ENCODE results near the gene ZSCAN12. TPM values are rescaled to one million over a fixed set of nuclear protein-coding genes. Genes with fewer than 3 reads are reported as not detected.

Gene ZSCAN12
- total RNA-seq, 1 experiment from 2014 or later: 12.6 TPM

- no peak overlapping the region for H2AK5ac ChIP-seq (ENCODE audit: insufficient read length, low read length)
- H4K20me1 ChIP-seq (ENCODE audit: control insufficient read depth, insufficient read depth, insufficient read length): no peaks in the 10 kb centered on the region
- peaks cover 9 to 11% of the 10 kb centered on the region in 2 experiments; a peak in 3 of 4 replicates for H3K4me1 Mint-ChIP-seq
- H3K4me2 ChIP-seq (ENCODE audit: insufficient read depth, insufficient read length, low read length): peak overlapping the region; percentile 87
- H3K27ac ChIP-seq (ENCODE audit: insufficient read length, low read depth, low read length): peak overlapping the region; percentile 91
- peaks cover 0 to 4% of the 10 kb centered on the region in 2 experiments; a peak in 1 of 5 replicates for H3K9me3 Mint-ChIP-seq
- no peaks in the 10 kb centered on the region for H3K27me3 Mint-ChIP-seq (ENCODE audit: low read depth)
- H3K23me2 ChIP-seq (ENCODE audit: insufficient read length, low read depth, low read length, poor library complexity, severe bottlenecking): peaks cover 14% of the 10 kb centered on the region
- no peak overlapping the region for H3K23ac ChIP-seq (ENCODE audit: insufficient read length, low read depth, low read length)
- DNase-seq: peak; percentile 97
- peak overlapping the region; percentile 97; the same call in 1 of the 2 replicates for H3K4ac ChIP-seq (ENCODE audit: low read depth, low read length)
- H3K36me3 Mint-ChIP-seq (ENCODE audit: insufficient read depth in 1 of 3, low read depth in 3 of 3): no peaks in the 10 kb centered on the region; a peak in 2 of 7 replicates
- H4K8ac ChIP-seq (replicated peaks; ENCODE audit: insufficient read length, low read depth, low read length): no peak overlapping the region
- no peak overlapping the region for H3K4me3 Mint-ChIP-seq
- H3K27me3 ChIP-seq (ENCODE audit: insufficient read depth, low read length): no peaks in the 10 kb centered on the region
- H2AFZ ChIP-seq (ENCODE audit: low read length): no peak overlapping the region
- H3K79me2 ChIP-seq (ENCODE audit: insufficient read depth, low read length): no peaks in the 10 kb centered on the region
- H4K91ac ChIP-seq (ENCODE audit: insufficient read length, low read depth, low read length): no peak overlapping the region
- H3K14ac ChIP-seq (ENCODE audit: insufficient read depth, low read length): peak overlapping the region; percentile 96
- H3K18ac ChIP-seq (ENCODE audit: insufficient read length, low read depth, low read length): peak overlapping the region; percentile 92
- no peak overlapping the region for H2BK20ac ChIP-seq (ENCODE audit: low read depth, low read length, poor library complexity, severe bottlenecking)
- no peak overlapping the region; a peak in 1 of 7 replicates for H3K27ac Mint-ChIP-seq
- TF ChIP-seq CTCF (conservative IDR thresholded peaks at IDR 0.05): no peak
- no peak overlapping the region for H4K5ac ChIP-seq (ENCODE audit: insufficient read length, low read depth, low read length)
- peak overlapping the region; percentile 79 for H3K9ac ChIP-seq (ENCODE audit: extremely low read depth, insufficient read length, low read length)
- H2BK15ac ChIP-seq (ENCODE audit: low read depth, low read length): no peak overlapping the region
- H2BK5ac ChIP-seq (ENCODE audit: insufficient read length, low read length): no peak overlapping the region
- H3K4me1 ChIP-seq (ENCODE audit: insufficient read depth, low read length): no peaks in the 10 kb centered on the region
- H2BK12ac ChIP-seq (ENCODE audit: insufficient read length, low read depth, low read length): no peak overlapping the region
- H3K56ac ChIP-seq (ENCODE audit: insufficient read length, low read depth, low read length): no peak overlapping the region
- no peaks in the 10 kb centered on the region for H3K9me3 ChIP-seq (ENCODE audit: control insufficient read depth, low read depth, low read length)
- no CpG with 5 or more reads among the region's 12 CpGs for WGBS (ENCODE audit: extremely low coverage, insufficient read length, low lambda C conversion rate)
- H3T11ph ChIP-seq (ENCODE audit: low read length): peak overlapping the region; percentile 84
- H2BK120ac ChIP-seq (ENCODE audit: low read depth, low read length, poor library complexity, severe bottlenecking): peak overlapping the region; percentile 87
- no peaks in the 10 kb centered on the region for H3K79me1 ChIP-seq (ENCODE audit: insufficient read depth, low read depth, low read length, poor library complexity, severe bottlenecking)
Measured at GRCh38 chr6:28335040-28335563, 64.4 kb downstream of the ZSCAN12 start.

Data from H9 (cell line).